Stimulated activated CD4-positive, alpha-beta T cell treated with anti-CD3 and anti-CD28 coated beads, Interleukin-1b, Interleukin-23, amount 100 ng/mL, for 24 hours (primary cell): ENCODE data around the gene MTRF1.
"Not testable (repeated sequence)": the region's sequence is repeated elsewhere in the genome, so short reads cannot be mapped to it uniquely, and the experiment has no call there.

Source experiments
- DNase-seq, 4 experiments: peaks; one replicate each; pipeline ENCODE4 v3.0.0-alpha.2; 2020; ENCODE audit warnings: low read depth in 4 of 4, low spot score in 1 of 4

MTRF1 gene

GRCh38 chr13:41282129-41282571 lies 18.8 kb upstream of the MTRF1 start:
- no peak for DNase-seq

- DNase-seq, result not testable (repeated sequence)
Measured at GRCh38 chr13:41279156-41279555, 15.8 kb upstream of the MTRF1 start.

- no peak for DNase-seq
Measured at GRCh38 chr13:41276824-41277223, 13.4 kb upstream of the MTRF1 start.

- no peak for DNase-seq
Measured at GRCh38 chr13:41274881-41275280, 11.5 kb upstream of the MTRF1 start.

GRCh38 chr13:41273831-41274441 lies 10.6 kb upstream of the MTRF1 start:
- no peak for DNase-seq

- DNase-seq, result no peak
Measured at GRCh38 chr13:41271456-41272285, 8.3 kb upstream of the MTRF1 start.

GRCh38 chr13:41268764-41269163 lies 5.4 kb upstream of the MTRF1 start:
- DNase-seq, result no peak

- DNase-seq, result no peak
Measured at GRCh38 chr13:41267106-41267505, 3.7 kb upstream of the MTRF1 start.

GRCh38 chr13:41259875-41260501 lies 3.4 kb downstream of the MTRF1 start:
- no peak for DNase-seq

GRCh38 chr13:41257535-41257934 lies 5.8 kb downstream of the MTRF1 start:
- no peak for DNase-seq

- DNase-seq, result no peak
Measured at GRCh38 chr13:41254902-41255301, 8.5 kb downstream of the MTRF1 start.

- DNase-seq, result no peak
Measured at GRCh38 chr13:41250993-41251392, 12.4 kb downstream of the MTRF1 start.

GRCh38 chr13:41246969-41247680 lies 16.3 kb downstream of the MTRF1 start:
- no peak for DNase-seq

- DNase-seq, result no peak
Measured at GRCh38 chr13:41244556-41244955, 18.8 kb downstream of the MTRF1 start.

GRCh38 chr13:41241626-41242025 lies 21.8 kb downstream of the MTRF1 start:
- DNase-seq, result no peak

- no peak for DNase-seq
Measured at GRCh38 chr13:41236369-41236768, 27.0 kb downstream of the MTRF1 start.

GRCh38 chr13:41232578-41233480 lies 30.5 kb downstream of the MTRF1 start:
- DNase-seq, result no peak

- DNase-seq, result no peak
Measured at GRCh38 chr13:41231786-41232185, 31.6 kb downstream of the MTRF1 start.

GRCh38 chr13:41231025-41231677 lies 32.2 kb downstream of the MTRF1 start:
- no peak for DNase-seq

GRCh38 chr13:41229356-41229755 lies 34.0 kb downstream of the MTRF1 start:
- DNase-seq, result no peak
